ENCODE results near the gene MPI.
"Not testable (repeated sequence)": the region's sequence is repeated elsewhere in the genome, so short reads cannot be mapped to it uniquely, and the experiment has no call there.

MPI gene

GRCh38 chr15:74864296-74864695 lies 25.5 kb upstream of the MPI start:
- DNase-seq, result no peak

- no peak for DNase-seq
Observed at GRCh38 chr15:74865316-74865715, 24.5 kb upstream of the MPI start.

- no peak for DNase-seq
Observed at GRCh38 chr15:74866090-74866489, 23.8 kb upstream of the MPI start.

GRCh38 chr15:74867466-74868038 lies 22.3 kb upstream of the MPI start:
- peak in 1 of 2 experiments; percentile 39 for DNase-seq

- DNase-seq, result peak; percentile 98 to 99
Observed at GRCh38 chr15:74868059-74868458, 21.8 kb upstream of the MPI start.

- no peak for DNase-seq
Observed at GRCh38 chr15:74869372-74869725, 20.5 kb upstream of the MPI start.

- peak; percentile 100 for DNase-seq
Observed at GRCh38 chr15:74869726-74870407, 20.0 kb upstream of the MPI start.

- no peak for DNase-seq
Observed at GRCh38 chr15:74870436-74871215, 19.2 kb upstream of the MPI start.

GRCh38 chr15:74872702-74873035 lies 17.2 kb upstream of the MPI start:
- DNase-seq, result no peak

GRCh38 chr15:74873036-74873755 lies 16.6 kb upstream of the MPI start, which contains the start of gene SCAMP2:
Gene SCAMP2, minus strand, starts transcription at chr15:74873365. Its CDS starts 110 bp downstream, at chr15:74873255.
- peak; percentile 96 to 98 for DNase-seq

- peak; percentile 46 to 53 for DNase-seq
Observed at GRCh38 chr15:74873756-74874424, 16.0 kb upstream of the MPI start.

- no peak for DNase-seq
Observed at GRCh38 chr15:74878273-74878672, 11.6 kb upstream of the MPI start.

GRCh38 chr15:74882528-74882927 lies 7.3 kb upstream of the MPI start:
- no peak for DNase-seq

- DNase-seq, result no peak
Observed at GRCh38 chr15:74884428-74885223, 5.2 kb upstream of the MPI start.

GRCh38 chr15:74885461-74885860 lies 4.4 kb upstream of the MPI start:
- no peak for DNase-seq

GRCh38 chr15:74887537-74888193 lies 2.2 kb upstream of the MPI start:
- DNase-seq, result not testable (repeated sequence)

GRCh38 chr15:74888716-74889115 lies 1.1 kb upstream of the MPI start:
- DNase-seq, result no peak

GRCh38 chr15:74889390-74889882 lies 406 bp upstream of the MPI start:
- DNase-seq, result peak; percentile 52 to 53

GRCh38 chr15:74890665-74890960 lies 771 bp downstream of the MPI start:
- no peak for DNase-seq

- no peak for DNase-seq
Observed at GRCh38 chr15:74891469-74891868, 1.6 kb downstream of the MPI start.

- DNase-seq, result no peak
Observed at GRCh38 chr15:74892313-74892712, 2.5 kb downstream of the MPI start.

GRCh38 chr15:74892931-74893330 lies 3.1 kb downstream of the MPI start:
- no peak for DNase-seq

All from Kasumi-1 (cell line).